Measurements from ENCODE around the gene PRKAG2.

The PRKAG2 gene

DNA sequence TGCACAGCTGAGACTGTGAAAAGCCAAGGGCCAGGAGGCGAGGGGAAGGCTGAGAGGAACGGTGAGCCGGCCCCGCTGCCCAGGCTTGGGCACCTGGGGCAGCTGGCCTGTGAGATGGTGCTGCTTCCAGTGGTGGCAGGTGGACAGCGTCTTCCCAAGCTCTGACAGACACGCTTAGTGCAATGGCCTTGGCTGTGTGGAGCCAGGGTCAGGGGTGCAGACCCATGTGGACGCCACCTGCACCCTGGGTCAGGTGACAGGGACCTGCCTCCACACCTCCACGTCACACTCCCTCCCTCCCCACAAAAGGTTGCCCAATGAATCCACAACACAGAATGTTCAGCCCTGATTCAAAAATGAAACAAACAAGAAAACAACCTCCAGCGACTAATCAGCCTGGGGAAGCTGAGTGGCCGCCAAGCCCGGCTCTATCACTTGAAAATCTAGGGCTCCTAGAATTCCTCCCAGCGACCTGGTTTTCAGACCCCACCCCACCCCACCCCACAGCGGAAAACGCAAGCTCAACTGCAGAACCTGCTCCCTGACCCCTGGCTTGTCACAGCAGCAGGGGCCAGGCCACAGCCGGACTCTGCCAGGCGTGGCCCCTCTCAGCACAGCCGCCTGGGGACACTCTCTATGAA, 54.3 kb downstream of the PRKAG2 start:
- H3K9me3 ChIP-seq (ENCODE audit: control insufficient read depth, low read length), result no peaks in the 10 kb centered on the region
- no peaks in the 10 kb centered on the region for H3K4me1 ChIP-seq (ENCODE audit: control insufficient read depth, insufficient read depth, low read length, poor library complexity, severe bottlenecking)
- no peak overlapping the region for H3K27ac ChIP-seq (ENCODE audit: low read depth, low read length, severe bottlenecking)
- WGBS, 2 experiments (ENCODE audit: insufficient coverage in 2 of 2), result 81 to 88% methylated on average over 6 to 12 of the region's 17 CpGs
- H3K4me3 ChIP-seq (ENCODE audit: extremely low read depth, insufficient read depth, low read length, poor library complexity, severe bottlenecking), result no peak overlapping the region
- H3K36me3 ChIP-seq (ENCODE audit: control insufficient read depth, insufficient read depth, low read length), result no peaks in the 10 kb centered on the region

GRCh38 chr7:151821806-151822540, 54.9 kb downstream of the PRKAG2 start:
- no peak overlapping the region for H3K4me3 ChIP-seq (ENCODE audit: extremely low read depth, insufficient read depth, low read length, poor library complexity, severe bottlenecking)
- no peak overlapping the region for H3K27ac ChIP-seq (ENCODE audit: low read depth, low read length, severe bottlenecking)
- no peaks in the 10 kb centered on the region for H3K9me3 ChIP-seq (ENCODE audit: control insufficient read depth, low read length)
- no peaks in the 10 kb centered on the region for H3K36me3 ChIP-seq (ENCODE audit: control insufficient read depth, insufficient read depth, low read length)
- no peaks in the 10 kb centered on the region for H3K4me1 ChIP-seq (ENCODE audit: control insufficient read depth, insufficient read depth, low read length, poor library complexity, severe bottlenecking)
- WGBS, 2 experiments (ENCODE audit: insufficient coverage in 2 of 2), result 89 to 93% methylated on average over 15 of the region's 20 CpGs

GRCh38 chr7:151821226-151821625, 55.7 kb downstream of the PRKAG2 start:
- no peak overlapping the region for H3K27ac ChIP-seq (ENCODE audit: low read depth, low read length, severe bottlenecking)
- 83 to 85% methylated on average over 3 to 4 of the region's 4 CpGs for WGBS, 2 experiments (ENCODE audit: insufficient coverage in 2 of 2)
- no peaks in the 10 kb centered on the region for H3K36me3 ChIP-seq (ENCODE audit: control insufficient read depth, insufficient read depth, low read length)

DNA sequence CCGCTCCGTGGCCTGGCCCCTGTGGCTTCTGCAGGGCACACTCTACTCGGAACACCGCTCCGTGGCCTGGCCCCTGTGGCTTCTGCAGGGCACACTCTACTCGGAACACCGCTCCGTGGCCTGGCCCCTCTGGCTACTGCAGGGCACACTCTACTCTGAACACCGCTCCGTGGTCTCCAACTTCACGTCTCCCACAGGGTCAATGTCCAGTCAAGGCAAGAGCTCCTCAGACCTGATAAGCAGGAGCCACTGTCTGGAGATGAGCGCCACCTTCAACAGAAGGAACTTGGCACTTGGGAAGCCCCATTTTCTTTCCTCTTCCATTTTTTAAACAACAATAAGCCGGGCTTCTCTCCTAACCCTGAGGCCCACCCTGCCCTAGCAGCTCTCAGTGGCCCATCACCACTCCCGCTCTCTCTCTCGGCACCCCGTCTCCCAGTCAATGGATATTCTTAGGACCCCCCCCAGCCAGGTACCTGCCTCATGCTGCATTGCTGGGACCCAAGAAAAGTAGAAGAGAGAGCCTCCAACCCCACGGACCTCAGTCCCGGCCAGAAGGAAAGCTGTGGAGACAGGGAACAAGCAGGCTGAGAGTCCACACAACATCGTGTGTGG, 56.3 kb downstream of the PRKAG2 start:
- 93 to 94% methylated on average over 7 to 8 of the region's 19 CpGs for WGBS, 2 experiments (ENCODE audit: insufficient coverage in 2 of 2)
- Histone ChIP-seq H3K4me3 (ENCODE audit: extremely low read depth, insufficient read depth, low read length, poor library complexity, severe bottlenecking) (no peak overlapping the region), H3K36me3 (ENCODE audit: control insufficient read depth, insufficient read depth, low read length) (no peaks in the 10 kb centered on the region), H3K27ac (ENCODE audit: low read depth, low read length, severe bottlenecking) (no peak overlapping the region), H3K9me3 (ENCODE audit: control insufficient read depth, low read length) (no peaks in the 10 kb centered on the region), H3K4me1 (ENCODE audit: control insufficient read depth, insufficient read depth, low read length, poor library complexity, severe bottlenecking) (no peaks in the 10 kb centered on the region)

More at GRCh38 chr7:151821226-151821625, 55.7 kb downstream of the PRKAG2 start:
- H3K4me3 ChIP-seq (ENCODE audit: extremely low read depth, insufficient read depth, low read length, poor library complexity, severe bottlenecking), result no peak overlapping the region
- no peaks in the 10 kb centered on the region for H3K4me1 ChIP-seq (ENCODE audit: control insufficient read depth, insufficient read depth, low read length, poor library complexity, severe bottlenecking)
- H3K9me3 ChIP-seq (ENCODE audit: control insufficient read depth, low read length), result no peaks in the 10 kb centered on the region

- WGBS, 2 experiments (ENCODE audit: insufficient coverage in 2 of 2), result 92 to 96% methylated on average over 7 to 8 of the region's 8 CpGs
- H3K36me3 ChIP-seq (ENCODE audit: control insufficient read depth, insufficient read depth, low read length), result no peaks in the 10 kb centered on the region
- H3K4me1 ChIP-seq (ENCODE audit: control insufficient read depth, insufficient read depth, low read length, poor library complexity, severe bottlenecking), result no peaks in the 10 kb centered on the region
- H3K27ac ChIP-seq (ENCODE audit: low read depth, low read length, severe bottlenecking), result no peak overlapping the region
- H3K9me3 ChIP-seq (ENCODE audit: control insufficient read depth, low read length), result no peaks in the 10 kb centered on the region
- no peak overlapping the region for H3K4me3 ChIP-seq (ENCODE audit: extremely low read depth, insufficient read depth, low read length, poor library complexity, severe bottlenecking)
Measured at GRCh38 chr7:151819866-151820265, 57.0 kb downstream of the PRKAG2 start.

DNA sequence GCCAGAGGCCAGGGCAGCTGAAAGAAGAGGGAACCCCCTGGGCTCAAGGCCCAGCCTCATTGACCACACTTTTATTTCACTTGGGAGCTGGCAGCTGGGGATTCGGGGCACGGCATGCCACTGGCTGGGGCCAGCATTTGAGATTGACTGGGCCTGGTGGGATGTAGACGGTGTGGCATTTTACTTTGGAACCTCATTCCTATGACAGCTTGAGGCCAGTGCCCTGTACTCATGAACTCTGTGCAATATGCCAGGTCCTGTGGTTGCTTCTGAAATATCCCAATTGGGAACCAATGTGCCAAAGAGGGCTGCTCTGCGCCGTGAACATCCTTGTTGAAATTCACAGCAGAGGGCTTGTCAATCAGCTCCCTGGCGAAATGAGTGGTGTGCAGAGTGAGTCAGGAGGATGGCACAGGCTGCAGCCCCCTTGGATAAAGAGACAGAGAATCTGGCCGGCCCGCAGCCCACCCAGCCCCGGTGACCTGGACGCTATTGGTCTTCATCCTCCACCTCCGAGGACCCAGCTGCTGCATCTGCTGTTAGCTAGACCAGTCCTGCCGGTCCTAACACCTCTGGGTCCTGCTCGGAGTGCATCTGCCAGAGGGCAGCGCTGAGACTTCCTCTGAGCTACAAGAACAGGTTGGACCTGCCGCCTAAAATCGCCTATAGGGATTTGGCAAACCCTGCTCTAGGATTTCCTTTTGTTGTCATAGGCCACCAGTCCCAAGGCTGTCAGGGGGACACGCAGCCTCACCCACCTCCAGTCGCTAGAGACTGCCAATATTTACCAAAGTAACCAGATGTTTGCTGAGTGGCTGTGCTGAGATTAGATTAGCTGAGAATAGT, 58.0 kb downstream of the PRKAG2 start:
- H3K9me3 ChIP-seq (ENCODE audit: control insufficient read depth, low read length), result no peaks in the 10 kb centered on the region
- H3K4me1 ChIP-seq (ENCODE audit: control insufficient read depth, insufficient read depth, low read length, poor library complexity, severe bottlenecking), result peaks cover 2% of the 10 kb centered on the region
- H3K36me3 ChIP-seq (ENCODE audit: control insufficient read depth, insufficient read depth, low read length), result no peaks in the 10 kb centered on the region
- no peak overlapping the region for H3K4me3 ChIP-seq (ENCODE audit: extremely low read depth, insufficient read depth, low read length, poor library complexity, severe bottlenecking)
- H3K27ac ChIP-seq (ENCODE audit: low read depth, low read length, severe bottlenecking), result no peak overlapping the region
- WGBS, 2 experiments (ENCODE audit: insufficient coverage in 2 of 2), result 76 to 79% methylated on average over 14 to 16 of the region's 18 CpGs

- H3K36me3 ChIP-seq (ENCODE audit: control insufficient read depth, insufficient read depth, low read length), result no peaks in the 10 kb centered on the region
- 96% methylated on average over 5 to 7 of the region's 8 CpGs for WGBS, 2 experiments (ENCODE audit: insufficient coverage in 2 of 2)
- H3K4me1 ChIP-seq (ENCODE audit: control insufficient read depth, insufficient read depth, low read length, poor library complexity, severe bottlenecking), result peaks cover 9% of the 10 kb centered on the region
- no peaks in the 10 kb centered on the region for H3K9me3 ChIP-seq (ENCODE audit: control insufficient read depth, low read length)
- H3K4me3 ChIP-seq (ENCODE audit: extremely low read depth, insufficient read depth, low read length, poor library complexity, severe bottlenecking), result no peak overlapping the region
- H3K27ac ChIP-seq (ENCODE audit: low read depth, low read length, severe bottlenecking), result no peak overlapping the region
Measured at GRCh38 chr7:151817981-151818673, 58.8 kb downstream of the PRKAG2 start.

- Histone ChIP-seq H3K9me3 (ENCODE audit: control insufficient read depth, low read length) (no peaks in the 10 kb centered on the region), H3K27ac (ENCODE audit: low read depth, low read length, severe bottlenecking) (no peak overlapping the region), H3K36me3 (ENCODE audit: control insufficient read depth, insufficient read depth, low read length) (no peaks in the 10 kb centered on the region), H3K4me3 (ENCODE audit: extremely low read depth, insufficient read depth, low read length, poor library complexity, severe bottlenecking) (no peak overlapping the region), H3K4me1 (ENCODE audit: control insufficient read depth, insufficient read depth, low read length, poor library complexity, severe bottlenecking) (peaks cover 9% of the 10 kb centered on the region)
- 88 to 93% methylated on average over 3 to 4 of the region's 4 CpGs for WGBS, 2 experiments (ENCODE audit: insufficient coverage in 2 of 2)
Measured at GRCh38 chr7:151817315-151817690, 59.6 kb downstream of the PRKAG2 start.

GRCh38 chr7:151816562-151817314, 60.2 kb downstream of the PRKAG2 start:
- Histone ChIP-seq H3K36me3 (ENCODE audit: control insufficient read depth, insufficient read depth, low read length) (no peaks in the 10 kb centered on the region), H3K9me3 (ENCODE audit: control insufficient read depth, low read length) (no peaks in the 10 kb centered on the region), H3K27ac (ENCODE audit: low read depth, low read length, severe bottlenecking) (no peak overlapping the region), H3K4me1 (ENCODE audit: control insufficient read depth, insufficient read depth, low read length, poor library complexity, severe bottlenecking) (peaks cover 9% of the 10 kb centered on the region), H3K4me3 (ENCODE audit: extremely low read depth, insufficient read depth, low read length, poor library complexity, severe bottlenecking) (no peak overlapping the region)
- WGBS, 2 experiments (ENCODE audit: insufficient coverage in 2 of 2), result 93 to 98% methylated on average over 12 to 18 of the region's 20 CpGs
